ENCODE measurements around the gene PARD3.
A peak's percentile ranks its signal among the peaks of the same experiment; 100 is the strongest.

The PARD3 gene

DNA sequence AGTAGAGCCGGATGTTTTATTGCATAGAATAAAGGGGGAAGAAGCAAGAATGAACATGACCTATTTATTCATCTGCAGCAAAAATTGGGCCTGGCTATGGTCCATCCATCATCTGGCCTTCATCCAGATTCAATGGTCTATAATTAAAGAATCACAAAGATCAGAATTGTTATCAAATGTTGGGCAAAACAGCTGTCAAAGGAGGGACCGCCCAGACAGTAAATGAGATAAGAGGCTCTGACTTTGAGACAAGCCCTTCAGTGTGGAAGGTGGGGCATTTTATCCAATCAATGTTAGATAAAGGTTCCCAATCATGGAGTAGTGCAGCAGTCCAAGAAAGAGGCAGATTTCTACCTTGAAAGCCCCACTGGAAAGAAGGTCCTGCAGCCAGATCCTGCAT lies 153.5 kb downstream of the PARD3 start:
- ATAC-seq (ENCODE audit: low read depth) (no peak), DNase-seq (ENCODE audit: low spot score) (no peak)
- peaks cover 33% of the 10 kb centered on the region for H3K4me1 ChIP-seq (ENCODE audit: insufficient read depth, poor library complexity, severe bottlenecking)
- H3K9me3 ChIP-seq (ENCODE audit: severe bottlenecking), result no peaks in the 10 kb centered on the region
- no peak overlapping the region for H3K27ac ChIP-seq (ENCODE audit: poor library complexity, severe bottlenecking)
- H3K36me3 ChIP-seq (ENCODE audit: low read depth), result 0 out of 2 replicates have a peak, but pooled peaks cover 3% of the 10 kb centered on the region
- TF ChIP-seq, protein P1, sequence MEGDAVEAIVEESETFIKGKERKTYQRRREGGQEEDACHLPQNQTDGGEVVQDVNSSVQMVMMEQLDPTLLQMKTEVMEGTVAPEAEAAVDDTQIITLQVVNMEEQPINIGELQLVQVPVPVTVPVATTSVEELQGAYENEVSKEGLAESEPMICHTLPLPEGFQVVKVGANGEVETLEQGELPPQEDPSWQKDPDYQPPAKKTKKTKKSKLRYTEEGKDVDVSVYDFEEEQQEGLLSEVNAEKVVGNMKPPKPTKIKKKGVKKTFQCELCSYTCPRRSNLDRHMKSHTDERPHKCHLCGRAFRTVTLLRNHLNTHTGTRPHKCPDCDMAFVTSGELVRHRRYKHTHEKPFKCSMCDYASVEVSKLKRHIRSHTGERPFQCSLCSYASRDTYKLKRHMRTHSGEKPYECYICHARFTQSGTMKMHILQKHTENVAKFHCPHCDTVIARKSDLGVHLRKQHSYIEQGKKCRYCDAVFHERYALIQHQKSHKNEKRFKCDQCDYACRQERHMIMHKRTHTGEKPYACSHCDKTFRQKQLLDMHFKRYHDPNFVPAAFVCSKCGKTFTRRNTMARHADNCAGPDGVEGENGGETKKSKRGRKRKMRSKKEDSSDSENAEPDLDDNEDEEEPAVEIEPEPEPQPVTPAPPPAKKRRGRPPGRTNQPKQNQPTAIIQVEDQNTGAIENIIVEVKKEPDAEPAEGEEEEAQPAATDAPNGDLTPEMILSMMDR (IDR thresholded peaks at IDR 0.05; ENCODE audit: poor library complexity, severe bottlenecking), result no peak
- H3K27me3 ChIP-seq (ENCODE audit: insufficient read depth, poor library complexity, severe bottlenecking), result no peaks in the 10 kb centered on the region
- H3K4me3 ChIP-seq (ENCODE audit: severe bottlenecking), result no peak overlapping the region

DNA sequence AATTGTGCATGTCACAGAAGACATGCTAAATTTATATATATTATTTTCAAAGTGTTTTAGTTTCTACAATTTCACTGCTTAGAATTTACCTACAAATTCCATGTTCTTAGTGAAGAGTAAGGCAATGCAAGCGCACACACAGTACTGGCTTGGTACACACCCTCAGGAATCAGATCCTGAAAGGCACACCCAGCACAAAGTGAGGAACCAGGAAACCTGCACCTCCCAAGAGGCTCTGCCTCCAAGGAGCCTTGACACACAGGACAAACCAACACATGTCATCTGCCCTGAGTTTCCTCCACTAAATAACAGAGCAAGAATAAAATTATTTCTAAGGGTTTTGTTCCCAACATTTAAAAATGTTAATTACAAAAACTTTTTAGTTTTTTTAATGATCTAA lies 156.2 kb downstream of the PARD3 start:
- Histone ChIP-seq H3K36me3 (ENCODE audit: low read depth) (0 out of 2 replicates have a peak, but pooled peaks cover 3% of the 10 kb centered on the region), H3K27ac (ENCODE audit: poor library complexity, severe bottlenecking) (no peak overlapping the region), H3K27me3 (ENCODE audit: insufficient read depth, poor library complexity, severe bottlenecking) (no peaks in the 10 kb centered on the region), H3K9me3 (ENCODE audit: severe bottlenecking) (no peaks in the 10 kb centered on the region), H3K4me3 (ENCODE audit: severe bottlenecking) (no peak overlapping the region), H3K4me1 (ENCODE audit: insufficient read depth, poor library complexity, severe bottlenecking) (peaks cover 13% of the 10 kb centered on the region)
- DNase-seq (ENCODE audit: low spot score) (no peak), ATAC-seq (ENCODE audit: low read depth) (no peak)
- TF ChIP-seq, protein P1 (IDR thresholded peaks at IDR 0.05; ENCODE audit: poor library complexity, severe bottlenecking), result no peak

DNA sequence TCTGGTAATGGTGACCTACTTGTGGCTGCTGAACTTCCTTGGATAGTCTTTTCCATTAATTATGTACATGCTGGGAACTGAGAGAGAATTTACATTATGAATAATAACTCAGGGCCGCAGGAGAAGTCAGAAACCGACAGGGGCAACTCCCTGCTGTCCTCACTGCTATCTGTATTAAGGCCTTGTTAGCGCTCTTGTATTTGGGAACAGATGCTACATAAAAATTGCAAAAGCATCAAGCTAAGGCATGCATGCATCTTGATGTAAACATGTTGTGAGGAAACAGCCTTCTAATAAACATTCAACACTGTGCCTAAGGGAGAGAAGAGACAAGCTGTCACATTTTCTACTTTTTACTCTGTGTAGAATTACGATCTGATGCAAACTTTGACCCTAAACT lies 158.4 kb downstream of the PARD3 start:
- DNase-seq (ENCODE audit: low spot score) (no peak), ATAC-seq (ENCODE audit: low read depth) (no peak)
- no peaks in the 10 kb centered on the region for H3K36me3 ChIP-seq (ENCODE audit: low read depth)
- H3K4me3 ChIP-seq (ENCODE audit: severe bottlenecking), result no peak overlapping the region
- H3K9me3 ChIP-seq (ENCODE audit: severe bottlenecking), result no peaks in the 10 kb centered on the region
- no peak overlapping the region for H3K27ac ChIP-seq (ENCODE audit: poor library complexity, severe bottlenecking)
- TF ChIP-seq, protein P1 (IDR thresholded peaks at IDR 0.05; ENCODE audit: poor library complexity, severe bottlenecking), result no peak
- H3K27me3 ChIP-seq (ENCODE audit: insufficient read depth, poor library complexity, severe bottlenecking), result no peaks in the 10 kb centered on the region
- H3K4me1 ChIP-seq (ENCODE audit: insufficient read depth, poor library complexity, severe bottlenecking), result peaks cover 8% of the 10 kb centered on the region

DNA sequence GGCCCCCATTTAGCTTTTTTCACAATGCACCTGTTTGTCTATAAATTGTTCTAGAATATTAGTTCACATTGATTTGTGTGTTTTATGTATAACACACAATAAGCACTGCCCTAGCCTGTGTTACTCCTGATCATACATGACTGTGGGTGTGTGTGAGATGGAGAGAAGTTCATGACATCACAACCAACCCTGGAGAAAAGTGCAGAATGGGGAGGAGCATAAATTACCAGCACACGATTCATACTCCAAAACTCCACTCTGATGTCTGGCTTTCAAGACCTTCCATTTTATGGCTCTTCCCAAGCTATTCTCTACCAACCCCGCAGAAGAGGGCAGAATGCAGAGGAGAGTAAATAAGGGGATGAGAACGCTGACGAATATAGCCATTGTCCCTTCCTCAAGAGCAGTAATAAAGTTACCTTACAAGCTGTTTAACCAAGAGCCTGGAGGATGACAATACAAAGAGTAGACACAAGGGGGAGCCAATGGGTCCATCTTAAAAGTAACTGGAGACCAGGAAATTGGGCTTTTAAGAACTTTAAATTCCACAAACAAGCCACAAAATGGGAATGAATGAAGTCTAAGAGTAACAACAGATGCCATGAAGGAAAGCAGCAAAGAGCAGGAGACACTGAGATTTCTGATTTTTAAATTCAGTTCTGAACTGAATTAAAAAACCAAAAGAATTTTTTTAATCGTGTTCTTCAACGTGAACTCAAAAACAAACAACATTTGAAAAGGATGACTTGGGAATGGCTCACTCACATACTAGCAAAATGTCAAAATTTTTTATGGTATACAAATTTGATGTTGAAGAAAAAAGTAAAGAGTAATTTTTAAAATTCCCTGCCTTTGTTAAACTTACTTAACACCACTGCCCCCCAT lies 159.6 kb downstream of the PARD3 start:
- Histone ChIP-seq H3K9me3 (ENCODE audit: severe bottlenecking) (no peaks in the 10 kb centered on the region), H3K4me1 (ENCODE audit: insufficient read depth, poor library complexity, severe bottlenecking) (no peaks in the 10 kb centered on the region), H3K27ac (ENCODE audit: poor library complexity, severe bottlenecking) (no peak overlapping the region), H3K4me3 (ENCODE audit: severe bottlenecking) (no peak overlapping the region), H3K27me3 (ENCODE audit: insufficient read depth, poor library complexity, severe bottlenecking) (no peaks in the 10 kb centered on the region), H3K36me3 (ENCODE audit: low read depth) (no peaks in the 10 kb centered on the region)
- DNase-seq (ENCODE audit: low spot score) (no peak), ATAC-seq (ENCODE audit: low read depth) (no peak; the same call in 2 of the 3 replicates)
- TF ChIP-seq, protein P1 (IDR thresholded peaks at IDR 0.05; ENCODE audit: poor library complexity, severe bottlenecking), result peak; percentile 84

DNA sequence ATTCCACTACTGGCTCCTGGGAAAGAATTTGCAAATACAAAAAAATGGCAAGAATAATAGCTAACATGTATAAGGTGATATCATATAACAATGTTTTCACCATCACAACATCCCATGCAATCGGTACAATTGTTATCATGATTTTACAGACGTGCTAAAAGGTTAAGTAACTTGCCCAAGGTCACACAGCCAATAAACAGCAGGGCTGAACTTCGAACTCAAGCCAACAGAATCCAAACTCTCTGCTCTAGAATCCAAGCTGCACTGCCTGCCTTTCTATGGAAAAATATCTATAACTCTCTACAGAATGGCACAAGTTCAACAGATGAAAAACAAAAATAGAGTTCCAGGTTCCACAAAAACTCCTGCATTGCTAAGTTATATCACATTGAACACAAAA lies 160.9 kb downstream of the PARD3 start:
- no peak for ATAC-seq (ENCODE audit: low read depth)
- Histone ChIP-seq H3K27me3 (ENCODE audit: insufficient read depth, poor library complexity, severe bottlenecking) (no peaks in the 10 kb centered on the region), H3K9me3 (ENCODE audit: severe bottlenecking) (no peaks in the 10 kb centered on the region), H3K4me3 (ENCODE audit: severe bottlenecking) (no peak overlapping the region), H3K27ac (ENCODE audit: poor library complexity, severe bottlenecking) (no peak overlapping the region), H3K36me3 (ENCODE audit: low read depth) (no peaks in the 10 kb centered on the region), H3K4me1 (ENCODE audit: insufficient read depth, poor library complexity, severe bottlenecking) (no peaks in the 10 kb centered on the region)
- no peak for DNase-seq (ENCODE audit: low spot score)
- TF ChIP-seq, protein P1 (IDR thresholded peaks at IDR 0.05; ENCODE audit: poor library complexity, severe bottlenecking), result no peak
